HUES48 (cell line): Measurements from ENCODE around the gene FAR2.

Experiments used
- H3K27ac ChIP-seq: one replicate; pipeline ENCODE4 v1.7.0; 2013; ENCODE audit warnings: low read depth, low read length, inconsistent platforms
- H3K27me3 ChIP-seq: 2 replicates; pipeline ENCODE4 v1.6.1; 2013; ENCODE audit warnings: mild to moderate bottlenecking, low read length; ENCODE audit not compliant: control insufficient read depth, insufficient read depth
- H3K36me3 ChIP-seq: 2 replicates; pipeline ENCODE4 v1.6.1; 2013; ENCODE audit warnings: low read length; ENCODE audit not compliant: control insufficient read depth, insufficient read depth
- H3K4me1 ChIP-seq: 2 replicates; pipeline ENCODE4 v1.6.1; 2013; ENCODE audit warnings: mild to moderate bottlenecking, low read length; ENCODE audit not compliant: control insufficient read depth, insufficient read depth
- H3K4me3 ChIP-seq: 2 replicates; pipeline ENCODE4 v1.5.1; 2013; ENCODE audit warnings: mild to moderate bottlenecking, low read depth, low read length
- H3K9ac ChIP-seq: 2 replicates; pipeline ENCODE4 v1.6.1; 2013; ENCODE audit warnings: mild to moderate bottlenecking, low read depth, low read length, moderate library complexity
- H3K9me3 ChIP-seq: 2 replicates; pipeline ENCODE4 v1.6.1; 2013; ENCODE audit warnings: low read length; ENCODE audit not compliant: control insufficient read depth, insufficient read depth

Gene FAR2

GRCh38 chr12:29304388-29304787, 155.3 kb downstream of the FAR2 start:
- Histone ChIP-seq H3K4me3 (no peak overlapping the region), H3K27me3 (no peaks in the 10 kb centered on the region), H3K9me3 (no peaks in the 10 kb centered on the region), H3K27ac (no peak overlapping the region), H3K36me3 (no peaks in the 10 kb centered on the region), H3K4me1 (no peaks in the 10 kb centered on the region), H3K9ac (no peak overlapping the region)

- no peaks in the 10 kb centered on the region for H3K36me3 ChIP-seq
- H3K4me1 ChIP-seq: no peaks in the 10 kb centered on the region
- H3K4me3 ChIP-seq: no peak overlapping the region
- no peak overlapping the region for H3K9ac ChIP-seq
- H3K9me3 ChIP-seq: no peaks in the 10 kb centered on the region
- H3K27ac ChIP-seq: no peak overlapping the region
- H3K27me3 ChIP-seq: no peaks in the 10 kb centered on the region
Observed at GRCh38 chr12:29306266-29306665, 157.2 kb downstream of the FAR2 start.

- no peaks in the 10 kb centered on the region for H3K27me3 ChIP-seq
- H3K9ac ChIP-seq: no peak overlapping the region
- H3K4me3 ChIP-seq: no peak overlapping the region
- no peaks in the 10 kb centered on the region for H3K9me3 ChIP-seq
- H3K4me1 ChIP-seq: no peaks in the 10 kb centered on the region
- H3K27ac ChIP-seq: no peak overlapping the region
- no peaks in the 10 kb centered on the region for H3K36me3 ChIP-seq
Observed at GRCh38 chr12:29306682-29307081, 157.6 kb downstream of the FAR2 start.

- no peaks in the 10 kb centered on the region for H3K4me1 ChIP-seq
- no peaks in the 10 kb centered on the region for H3K9me3 ChIP-seq
- H3K4me3 ChIP-seq: no peak overlapping the region
- no peak overlapping the region for H3K27ac ChIP-seq
- no peak overlapping the region for H3K9ac ChIP-seq
- H3K27me3 ChIP-seq: no peaks in the 10 kb centered on the region
- peaks cover 3% of the 10 kb centered on the region; the same call in 1 of the 2 replicates for H3K36me3 ChIP-seq
Observed at GRCh38 chr12:29309320-29309902, 160.3 kb downstream of the FAR2 start.

GRCh38 chr12:29310899-29311298, 161.8 kb downstream of the FAR2 start:
- Histone ChIP-seq H3K4me1 (no peaks in the 10 kb centered on the region), H3K4me3 (no peak overlapping the region), H3K9ac (no peak overlapping the region), H3K27me3 (no peaks in the 10 kb centered on the region), H3K27ac (no peak overlapping the region), H3K9me3 (no peaks in the 10 kb centered on the region), H3K36me3 (peaks cover 3% of the 10 kb centered on the region; the same call in 1 of the 2 replicates)

GRCh38 chr12:29314416-29314815, 165.3 kb downstream of the FAR2 start:
- H3K27me3 ChIP-seq: no peaks in the 10 kb centered on the region
- H3K9ac ChIP-seq: no peak overlapping the region
- H3K4me1 ChIP-seq: peaks cover 6% of the 10 kb centered on the region; the same call in 1 of the 2 replicates
- H3K27ac ChIP-seq: no peak overlapping the region
- H3K36me3 ChIP-seq: peaks cover 3% of the 10 kb centered on the region; the same call in 1 of the 2 replicates
- no peaks in the 10 kb centered on the region for H3K9me3 ChIP-seq
- no peak overlapping the region for H3K4me3 ChIP-seq

GRCh38 chr12:29316752-29317151, 167.7 kb downstream of the FAR2 start:
- Histone ChIP-seq H3K9me3 (peaks cover 2% of the 10 kb centered on the region; the same call in 1 of the 2 replicates), H3K27me3 (no peaks in the 10 kb centered on the region), H3K4me1 (peaks cover 6% of the 10 kb centered on the region; the same call in 1 of the 2 replicates), H3K4me3 (no peak overlapping the region), H3K36me3 (peaks cover 6% of the 10 kb centered on the region), H3K9ac (no peak overlapping the region), H3K27ac (peak overlapping the region; percentile 43)

GRCh38 chr12:29317556-29318363, 168.7 kb downstream of the FAR2 start:
- Histone ChIP-seq H3K4me1 (peaks cover 6% of the 10 kb centered on the region; the same call in 1 of the 2 replicates), H3K9me3 (peaks cover 12% of the 10 kb centered on the region), H3K27me3 (no peaks in the 10 kb centered on the region), H3K4me3 (no peak overlapping the region), H3K36me3 (peaks cover 11% of the 10 kb centered on the region; the same call in 1 of the 2 replicates), H3K27ac (no peak overlapping the region), H3K9ac (no peak overlapping the region)

- H3K27ac ChIP-seq: no peak overlapping the region
- H3K4me1 ChIP-seq: peaks cover 6% of the 10 kb centered on the region; the same call in 1 of the 2 replicates
- H3K9me3 ChIP-seq: peaks cover 16% of the 10 kb centered on the region
- H3K27me3 ChIP-seq: no peaks in the 10 kb centered on the region
- no peak overlapping the region for H3K4me3 ChIP-seq
- H3K36me3 ChIP-seq: peaks cover 12% of the 10 kb centered on the region; the same call in 1 of the 2 replicates
- H3K9ac ChIP-seq: no peak overlapping the region
Observed at GRCh38 chr12:29320295-29321085, 171.4 kb downstream of the FAR2 start.

- no peak overlapping the region for H3K9ac ChIP-seq
- no peak overlapping the region for H3K27ac ChIP-seq
- 0 out of 2 replicates have a peak, but pooled peaks cover under 1% of the 10 kb centered on the region for H3K4me1 ChIP-seq
- peaks cover 16% of the 10 kb centered on the region for H3K9me3 ChIP-seq
- no peaks in the 10 kb centered on the region for H3K27me3 ChIP-seq
- peaks cover 12% of the 10 kb centered on the region; the same call in 1 of the 2 replicates for H3K36me3 ChIP-seq
- no peak overlapping the region for H3K4me3 ChIP-seq
Observed at GRCh38 chr12:29322157-29322556, 173.1 kb downstream of the FAR2 start.
